Measurements from ENCODE around the gene CX3CL1.

GRCh38 chr16:57358086-57358420 lies 14.2 kb upstream of the CX3CL1 start:
- TF ChIP-seq CTBP1 (IDR thresholded peaks at IDR 0.05; ENCODE audit: borderline replicate concordance) (no peak), SP1 (CRISPR knock-in tag; IDR thresholded peaks at IDR 0.05) (no peak), NR2C2 (CRISPR knock-in tag; IDR thresholded peaks at IDR 0.05) (no peak), NR2C2 (tag; IDR thresholded peaks at IDR 0.05) (no peak), CCAR2 (IDR thresholded peaks at IDR 0.05; ENCODE audit: low read depth, low read length) (no peak), CTCF (IDR thresholded peaks at IDR 0.05 in 2 of 3, conservative IDR thresholded peaks at IDR 0.05 in 1 of 3; ENCODE audit: insufficient read depth in 2 of 3, low read depth in 1 of 3, low read length in 3 of 3) (no peak), CBFB (CRISPR knock-in tag; IDR thresholded peaks at IDR 0.05) (no peak)

All from K562 (cell line).